ENCODE measurements around the gene NFIC. TPM values are rescaled to one million over a fixed set of nuclear protein-coding genes. Genes with fewer than 3 reads are reported as not detected.
"Not testable (repeated sequence)": the region's sequence is repeated elsewhere in the genome, so short reads cannot be mapped to it uniquely, and the experiment has no call there.

NFIC gene
- 10 to 100 TPM; 52.4 to 57.8 TPM for total RNA-seq
- long read RNA-seq, full-length matches to known transcripts: 3 of 25 reads
- long read RNA-seq, partial matches to known transcripts: 4 of 25 reads
- long read RNA-seq, other reads (novel, unspliced or antisense): 18 of 25 reads

DNA sequence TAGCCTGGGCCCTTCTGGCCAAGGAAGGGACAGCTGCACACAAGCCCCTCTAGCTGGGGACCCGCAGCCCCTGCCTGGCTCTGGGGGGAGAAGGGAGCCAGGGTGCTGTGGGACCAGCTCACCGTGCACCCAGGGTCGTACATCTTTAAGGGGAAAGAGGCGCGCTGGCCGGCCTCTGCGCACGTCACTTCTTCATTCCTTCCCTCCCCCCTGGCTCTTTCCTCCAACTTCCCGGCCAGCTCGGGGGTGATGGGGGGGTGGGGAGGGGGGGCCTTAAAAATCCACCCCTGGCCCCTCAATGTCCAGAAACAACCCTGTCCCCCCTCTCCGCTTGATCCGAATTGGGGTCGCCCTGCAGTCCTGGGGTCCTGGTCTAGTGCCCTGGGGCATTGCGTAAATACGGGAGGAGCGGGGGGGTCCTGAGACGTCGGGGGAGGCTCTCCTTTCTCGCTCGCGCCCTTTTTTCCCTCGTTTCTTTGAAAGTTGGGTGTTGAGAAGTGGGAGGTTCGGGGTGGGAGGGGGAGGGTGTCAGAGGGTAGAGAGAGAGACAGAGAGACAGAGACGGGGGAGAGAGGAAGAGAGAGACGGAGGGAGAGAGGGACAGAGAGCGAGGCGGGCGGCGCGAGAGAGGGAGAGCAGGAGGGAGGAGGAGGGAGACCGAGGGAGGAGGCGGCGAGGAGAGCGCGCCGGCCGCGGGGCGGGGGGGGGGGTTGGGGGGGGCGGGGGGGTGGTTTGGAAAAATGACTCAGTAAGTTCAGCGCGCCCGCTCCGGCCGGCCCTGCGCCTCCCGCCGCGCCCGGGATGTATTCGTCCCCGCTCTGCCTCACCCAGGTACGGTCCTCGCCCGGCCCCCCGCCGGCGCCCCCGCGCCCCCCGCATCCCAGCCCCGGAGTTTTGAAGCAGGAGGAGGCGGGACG is at the start of gene NFIC:
Gene NFIC, plus strand, starts transcription at position 748 of the 917 bp plus-strand sequence. Its CDS starts 54 bp downstream, at position 802.
- DNase-seq: peak; percentile 68 to 81
- peak; percentile 72 for ATAC-seq
- intact Hi-C loops (cut with DNase I, micrococcal nuclease): no loop called here

DNA sequence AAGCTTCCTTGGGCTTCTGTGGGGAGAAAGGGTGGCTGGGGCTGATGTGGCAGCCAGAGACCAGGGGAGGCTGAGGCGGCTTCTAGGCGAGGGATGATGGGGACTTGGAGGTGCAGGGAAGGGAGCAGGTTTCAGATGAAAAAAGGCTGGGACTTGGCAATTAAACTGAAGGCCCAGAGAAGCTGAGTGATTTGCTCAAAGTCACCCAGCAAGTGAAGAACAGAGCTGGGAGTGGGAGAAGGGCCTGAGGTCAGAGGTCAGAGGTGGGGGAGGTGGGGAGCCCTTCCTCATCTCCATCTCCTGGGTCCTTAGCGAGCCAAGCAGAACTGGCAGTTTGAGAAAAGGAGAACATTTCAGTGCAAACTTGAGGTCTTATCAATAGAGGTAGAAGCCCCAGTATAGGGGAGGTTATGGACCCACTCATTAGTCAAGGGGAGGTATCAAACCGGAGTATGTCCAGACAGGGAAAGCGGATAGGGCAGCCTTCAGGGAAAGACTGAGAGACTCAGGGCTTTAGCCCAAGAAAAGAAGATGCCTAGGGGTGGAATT is 49.6 kb upstream of the NFIC start:
- ATAC-seq: no peak
- DNase-seq: no peak
- intact Hi-C loops (cut with DNase I, micrococcal nuclease): no loop called here

DNA sequence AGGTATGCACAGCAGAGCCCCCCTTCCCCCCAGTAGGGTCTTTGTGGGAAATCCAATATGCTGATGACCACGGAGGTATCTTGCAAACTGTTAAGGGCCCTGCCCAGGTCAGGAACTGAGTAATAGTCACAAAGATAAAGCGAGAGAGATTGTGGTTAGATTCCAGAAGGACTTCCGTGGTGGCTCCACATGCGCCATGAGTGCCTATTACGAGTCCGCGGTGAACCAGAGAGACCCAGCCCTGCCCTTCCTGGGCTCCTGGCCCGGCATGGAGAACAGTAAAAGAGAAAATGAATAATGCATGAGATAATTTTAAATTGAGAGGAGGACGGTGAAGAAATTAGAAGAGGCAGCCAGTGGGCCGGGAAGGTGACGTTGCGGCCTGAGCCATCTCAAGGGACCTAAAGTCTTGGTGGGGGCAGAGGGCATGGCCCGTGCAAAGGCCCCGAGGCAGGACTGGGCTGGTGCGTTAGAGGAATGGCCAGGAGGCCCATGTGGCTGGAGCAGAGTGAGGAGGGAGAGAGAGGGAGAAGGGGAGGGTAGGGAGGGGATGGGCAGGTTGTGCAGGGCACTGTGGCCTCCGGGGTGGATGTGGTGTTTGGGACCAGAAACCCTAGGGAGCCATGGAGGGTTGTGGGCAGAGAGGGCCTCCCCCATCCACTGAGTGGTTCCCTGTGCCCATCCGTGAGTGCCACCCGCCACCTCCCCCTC is 46.6 kb upstream of the NFIC start:
- no peak for ATAC-seq

DNA sequence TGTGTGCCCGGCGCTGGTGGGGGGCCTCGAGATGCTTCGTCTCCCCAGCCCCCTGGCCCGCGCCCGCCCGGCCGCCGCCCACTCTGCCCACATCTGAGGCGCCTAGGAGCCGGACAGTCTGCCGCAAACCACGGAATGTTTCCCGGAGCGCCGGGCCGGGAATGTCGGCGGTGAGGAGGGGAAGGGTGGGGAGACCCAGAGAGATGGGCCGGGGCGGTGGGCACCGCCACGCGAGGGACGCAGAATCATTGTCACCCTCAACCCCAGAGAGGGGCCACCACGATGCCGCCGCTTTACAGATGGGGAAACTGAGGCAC is 46.1 kb upstream of the NFIC start:
- intact Hi-C loops (cut with DNase I, micrococcal nuclease): loop anchor here (5.0 to 10.0 kb wide), 3 partner anchors 124 to 157 kb away; no protein-coding TSS in a partner anchor
- no peak for ATAC-seq
- no peak for DNase-seq

More for the DNA sequence above, 46.6 kb upstream of the NFIC start:
- no peak for DNase-seq
- intact Hi-C loops (cut with DNase I, micrococcal nuclease): loop anchor here (5.0 to 10.0 kb wide), 3 partner anchors 125 to 158 kb away; no protein-coding TSS in a partner anchor

DNA sequence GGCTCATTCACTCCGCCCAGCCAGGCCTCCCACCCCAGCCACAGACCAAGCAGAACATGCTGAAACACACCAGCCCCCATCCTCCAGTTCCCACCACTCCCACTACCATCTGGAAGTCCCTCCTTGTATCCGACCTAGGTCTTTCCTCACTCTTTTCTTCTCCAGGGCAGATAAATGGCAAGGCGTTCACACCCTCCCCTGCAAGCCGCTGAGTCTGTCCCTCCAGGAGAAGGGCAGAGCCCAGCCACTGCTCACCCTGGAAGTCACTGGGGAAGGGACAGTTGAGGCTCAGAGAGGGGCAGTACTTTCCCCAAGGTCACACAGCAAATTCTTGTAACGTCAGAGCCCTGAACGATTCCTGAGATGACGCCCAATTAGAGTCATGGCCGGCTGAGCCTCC is 45.5 kb upstream of the NFIC start:
- DNase-seq: no peak
- intact Hi-C loops (cut with DNase I, micrococcal nuclease): loop anchor here (5.0 to 10.0 kb wide), 3 partner anchors 124 to 156 kb away; no protein-coding TSS in a partner anchor
- no peak for ATAC-seq

DNA sequence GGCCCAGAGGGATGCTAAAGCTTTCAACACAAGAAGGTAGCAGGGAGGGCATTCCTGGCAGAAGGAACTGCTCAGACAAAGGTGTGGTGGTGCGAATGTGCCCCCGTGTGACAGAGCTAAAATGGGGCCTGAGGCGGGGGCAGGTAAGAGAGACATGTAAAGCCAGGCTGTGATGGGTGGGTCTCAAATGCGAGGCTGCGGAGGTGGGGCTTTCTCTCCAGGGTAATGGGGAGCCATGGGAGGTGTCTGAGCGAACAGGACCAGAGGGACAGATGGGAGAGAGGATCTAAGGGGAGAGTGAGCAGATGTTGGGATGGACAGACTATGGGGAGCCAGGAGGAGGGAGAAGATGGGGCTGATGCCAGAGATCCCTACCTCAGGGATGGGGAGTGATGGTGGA is 44.7 kb upstream of the NFIC start:
- ATAC-seq: no peak
- intact Hi-C loops (cut with DNase I, micrococcal nuclease): loop anchor here (5.0 to 10.0 kb wide), 3 partner anchors 123 to 156 kb away; no protein-coding TSS in a partner anchor

DNA sequence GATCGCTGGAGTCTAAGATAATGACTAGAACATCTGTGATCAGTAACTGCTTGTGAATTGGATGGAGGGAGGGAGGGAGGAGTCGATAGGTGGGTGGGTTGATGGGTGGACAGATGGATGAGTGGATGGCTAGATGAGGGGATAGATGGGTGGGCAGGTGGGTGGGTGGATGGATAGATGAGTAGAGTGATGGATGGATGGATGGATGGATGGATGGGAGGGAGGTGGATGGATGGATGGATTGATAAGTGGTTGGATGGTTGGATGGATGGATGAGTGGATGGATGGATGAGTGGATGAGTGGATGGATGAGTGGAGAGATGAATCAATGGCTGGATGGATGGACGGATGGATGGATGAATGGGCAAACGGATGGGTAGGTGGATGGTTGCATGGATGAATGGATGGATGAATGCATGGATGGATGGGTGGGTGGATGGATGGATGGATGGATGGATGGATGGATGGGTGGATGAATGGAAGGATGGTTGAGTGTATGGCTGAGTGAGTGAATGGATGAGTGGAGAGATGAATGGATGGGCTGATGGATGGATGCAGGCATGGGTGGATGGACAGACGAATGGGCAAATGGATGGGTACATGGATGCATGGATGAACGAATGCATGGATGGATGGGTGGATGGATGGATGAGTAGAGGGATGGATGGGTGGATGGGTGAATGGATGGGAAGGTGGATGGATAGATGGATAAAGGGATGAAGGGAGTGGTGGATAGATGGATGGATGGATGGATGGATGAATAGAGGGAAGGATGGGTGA is 44.0 kb upstream of the NFIC start:
- intact Hi-C loops (cut with DNase I, micrococcal nuclease): loop anchor here (5.0 to 10.0 kb wide), 3 partner anchors 122 to 155 kb away; no protein-coding TSS in a partner anchor
- ATAC-seq (no peak), DNase-seq (no peak)

More for the DNA sequence above, 44.7 kb upstream of the NFIC start:
- no peak for DNase-seq

DNA sequence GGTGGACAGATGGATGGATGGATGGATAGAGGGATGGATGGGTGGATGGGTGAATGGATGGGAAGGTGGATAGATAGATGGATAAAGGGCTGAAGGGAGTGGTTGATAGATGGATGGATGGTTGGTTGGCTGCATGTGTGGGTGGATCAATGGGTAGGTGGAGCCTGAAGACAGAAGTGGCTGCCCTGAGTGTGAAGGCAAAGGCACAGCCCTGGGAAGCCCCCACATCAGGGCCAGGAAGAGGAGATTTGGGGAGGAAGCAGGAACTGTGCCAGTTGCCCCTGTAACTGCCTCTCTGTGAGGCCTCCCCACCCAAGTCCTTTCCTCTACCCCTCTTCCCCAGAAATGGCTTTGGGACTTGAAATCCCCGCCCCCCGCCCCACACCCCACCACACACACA is 43.4 kb upstream of the NFIC start:
- DNase-seq (no peak), ATAC-seq (no peak)
- intact Hi-C loops (cut with DNase I, micrococcal nuclease): loop anchor here (5.0 to 10.0 kb wide), 3 partner anchors 122 to 154 kb away; no protein-coding TSS in a partner anchor

DNA sequence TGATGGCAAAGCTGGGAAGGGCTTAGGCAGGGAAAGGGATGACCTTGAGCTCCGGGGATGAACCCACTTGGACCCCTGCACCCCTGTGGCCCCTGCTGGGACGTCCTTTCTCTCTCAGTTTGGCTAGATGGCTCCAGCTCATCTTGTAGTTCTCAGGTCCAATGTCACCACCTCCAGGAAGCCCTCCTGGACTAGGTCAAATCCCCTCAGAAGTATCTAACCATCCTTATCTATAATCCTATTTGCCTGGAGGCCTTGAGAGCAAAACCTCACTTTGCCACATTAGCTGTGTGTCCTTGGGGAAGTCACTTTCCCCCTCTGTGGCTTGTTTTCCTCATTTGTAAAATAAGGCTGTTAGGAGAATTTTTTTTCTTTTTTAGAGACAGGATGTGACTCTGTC is 42.7 kb upstream of the NFIC start:
- ATAC-seq (no peak), DNase-seq (no peak)
- intact Hi-C loops (cut with DNase I, micrococcal nuclease): loop anchor here (5.0 to 10.0 kb wide), 3 partner anchors 121 to 154 kb away; no protein-coding TSS in a partner anchor

DNA sequence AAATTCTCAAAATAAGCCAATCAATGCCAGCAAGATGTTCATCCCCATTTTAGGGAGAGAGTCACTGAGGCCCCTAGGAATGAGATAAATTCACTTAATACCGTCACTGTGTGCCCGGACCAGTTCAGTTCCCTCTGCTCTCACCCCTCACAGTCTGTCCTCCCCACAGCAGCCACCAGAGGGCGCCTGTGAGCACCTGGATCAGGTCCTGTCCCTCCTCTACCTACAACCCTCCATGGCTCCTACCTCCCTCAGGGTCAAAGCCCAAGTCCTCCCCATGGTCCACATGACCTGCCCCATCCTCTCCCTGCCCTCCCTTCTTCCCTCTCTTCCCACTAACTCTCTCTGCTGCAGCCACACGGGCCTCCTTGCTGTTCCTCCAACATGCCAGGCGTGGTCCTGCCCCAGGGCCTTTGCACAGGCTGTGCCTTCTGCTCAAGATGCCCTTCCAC is 42.0 kb upstream of the NFIC start:
- peak; percentile 59 for ATAC-seq
- intact Hi-C loops (cut with DNase I, micrococcal nuclease): loop anchor here (5.0 to 10.0 kb wide), 3 partner anchors 120 to 153 kb away; no protein-coding TSS in a partner anchor
- DNase-seq: peak in 1 of 2 donors; percentile 73

DNA sequence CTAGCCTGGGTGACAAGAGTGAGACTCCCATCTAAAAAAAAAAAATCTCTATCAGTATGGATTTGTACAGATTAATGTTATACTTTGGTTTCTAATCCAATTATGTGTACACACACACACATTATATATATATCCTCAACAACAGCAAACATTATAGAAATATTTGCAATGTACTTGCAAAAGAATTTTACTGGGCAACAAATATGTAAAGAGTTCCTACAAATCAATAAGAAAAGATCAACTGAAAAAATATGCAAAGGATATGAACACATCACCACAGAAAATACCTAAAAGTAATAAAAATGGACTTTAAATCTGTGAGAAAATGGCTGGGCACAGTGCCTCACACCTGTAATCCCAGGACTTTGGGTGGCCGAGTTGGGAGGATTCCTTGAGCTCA is 40.9 kb upstream of the NFIC start:
- no peak for ATAC-seq
- intact Hi-C loops (cut with DNase I, micrococcal nuclease): loop anchor here (5.0 to 10.0 kb wide), 3 partner anchors 102 to 149 kb away; no protein-coding TSS in a partner anchor
- DNase-seq: no peak

DNA sequence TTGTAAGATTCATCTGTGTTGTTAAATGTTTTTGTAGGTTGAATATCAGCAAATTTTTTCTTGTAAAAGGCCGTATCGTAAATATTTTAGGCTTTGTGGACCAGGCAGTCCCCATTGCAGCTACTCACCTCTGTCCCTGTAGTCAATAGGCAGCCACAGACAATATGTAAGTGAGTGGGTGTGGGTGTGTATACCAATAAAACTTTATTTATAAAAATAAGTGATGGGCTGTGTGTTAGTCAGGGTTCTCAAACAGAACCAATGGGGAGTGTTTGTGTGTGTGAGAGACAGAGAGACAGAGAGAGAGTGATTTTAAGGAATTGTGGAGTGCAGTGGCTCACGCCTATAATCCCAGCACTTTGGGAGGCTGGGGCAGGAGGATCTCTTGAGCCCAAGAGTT is 37.6 kb upstream of the NFIC start:
- intact Hi-C loops (cut with DNase I, micrococcal nuclease): loop anchor here (5.0 to 10.0 kb wide), 3 partner anchors 99 to 146 kb away; no protein-coding TSS in a partner anchor
- ATAC-seq (no peak), DNase-seq (no peak)

DNA sequence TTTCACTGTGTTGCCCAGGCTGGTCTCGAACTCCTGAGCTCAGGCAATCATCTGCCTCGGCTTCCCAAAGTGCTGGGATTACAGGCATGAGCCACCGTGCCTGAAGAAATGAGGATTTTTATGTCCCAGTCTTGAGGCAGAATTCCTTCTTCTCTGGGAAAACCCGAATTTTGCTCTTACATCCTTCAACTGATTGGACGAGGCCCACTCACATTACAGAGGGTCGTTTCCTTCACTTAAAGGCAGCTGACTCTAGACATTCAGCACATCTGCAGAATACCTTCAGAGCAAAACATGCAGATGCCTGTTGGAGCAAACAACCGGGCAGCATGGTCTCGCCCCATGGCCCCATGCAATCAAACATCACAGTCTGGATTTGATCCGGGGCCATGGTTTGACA is 36.3 kb upstream of the NFIC start:
- no peak for DNase-seq
- ATAC-seq: no peak
- intact Hi-C loops (cut with DNase I, micrococcal nuclease): no loop called here

DNA sequence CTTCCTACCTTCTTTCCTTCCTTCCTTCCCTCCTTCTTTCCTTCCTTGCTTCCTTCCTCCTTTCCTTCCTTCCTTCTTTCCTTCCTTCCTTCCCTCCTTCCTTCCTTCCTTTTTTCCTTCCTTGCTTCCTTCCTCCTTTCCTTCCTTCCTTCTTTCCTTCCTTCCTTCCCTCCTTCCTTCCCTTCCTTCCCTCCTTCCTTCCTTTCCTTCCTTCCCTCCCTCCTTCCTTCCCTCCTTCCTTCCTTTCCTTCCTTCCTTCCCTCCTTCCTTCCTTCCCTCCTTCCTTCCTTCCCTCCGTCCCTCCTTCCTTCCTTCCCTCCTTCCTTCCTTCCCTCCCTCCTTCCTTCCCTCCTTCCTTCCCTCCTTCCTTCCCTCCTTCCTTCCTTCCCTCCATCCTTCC is 34.2 kb upstream of the NFIC start:
- ATAC-seq; DNase-seq; intact Hi-C loops (cut with DNase I, micrococcal nuclease): not testable (repeated sequence)

DNA sequence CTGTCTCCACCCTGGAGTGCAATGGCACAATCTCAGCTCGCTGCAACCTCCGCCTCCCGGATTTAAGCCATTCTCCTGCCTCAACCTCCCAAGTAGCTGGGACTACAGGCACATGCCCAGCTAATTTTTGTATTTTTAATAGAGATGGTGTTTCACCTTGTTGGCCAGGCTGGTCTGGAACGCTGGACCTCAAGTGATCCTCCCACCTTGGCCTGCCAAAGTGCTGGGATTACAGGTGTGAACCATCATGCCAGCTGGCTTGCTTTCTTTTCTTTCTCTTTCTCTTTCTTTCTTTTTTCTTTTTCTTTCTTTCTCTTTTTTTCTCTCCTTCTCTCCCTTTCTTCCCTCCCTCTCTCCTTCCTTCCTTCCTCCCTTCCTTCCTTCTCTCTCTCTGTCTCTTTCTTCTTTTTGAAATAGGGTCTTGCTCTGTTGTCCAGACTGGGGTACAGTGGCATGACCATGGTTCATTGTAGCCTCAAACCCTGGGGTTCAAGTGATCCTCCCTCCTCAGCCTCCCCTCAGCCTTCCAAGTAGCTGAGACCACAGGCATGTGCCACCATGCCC is 33.3 kb upstream of the NFIC start:
- intact Hi-C loops (cut with DNase I, micrococcal nuclease): no loop called here
- no peak for ATAC-seq
- DNase-seq: no peak

DNA sequence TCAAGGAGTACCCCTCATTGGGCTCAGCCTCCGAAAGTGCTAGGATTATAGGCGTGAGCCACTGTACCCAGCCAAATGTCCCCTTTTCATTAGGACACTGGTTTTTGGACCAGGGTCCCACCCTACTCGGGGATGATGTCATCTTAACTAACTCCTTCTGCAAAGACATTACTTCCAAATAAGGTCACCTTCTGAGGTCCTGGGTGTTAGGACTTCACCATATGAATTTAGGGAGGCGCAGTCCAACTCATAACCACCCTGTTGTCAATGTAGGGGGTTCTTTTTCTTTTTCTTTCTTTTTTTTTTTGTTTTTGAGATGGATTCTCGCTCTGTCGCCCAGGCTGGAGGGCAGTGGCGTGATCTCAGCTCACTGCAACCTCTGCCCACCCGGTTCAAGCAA is 32.7 kb upstream of the NFIC start:
- intact Hi-C loops (cut with DNase I, micrococcal nuclease): no loop called here
- DNase-seq (no peak), ATAC-seq (no peak)

DNA sequence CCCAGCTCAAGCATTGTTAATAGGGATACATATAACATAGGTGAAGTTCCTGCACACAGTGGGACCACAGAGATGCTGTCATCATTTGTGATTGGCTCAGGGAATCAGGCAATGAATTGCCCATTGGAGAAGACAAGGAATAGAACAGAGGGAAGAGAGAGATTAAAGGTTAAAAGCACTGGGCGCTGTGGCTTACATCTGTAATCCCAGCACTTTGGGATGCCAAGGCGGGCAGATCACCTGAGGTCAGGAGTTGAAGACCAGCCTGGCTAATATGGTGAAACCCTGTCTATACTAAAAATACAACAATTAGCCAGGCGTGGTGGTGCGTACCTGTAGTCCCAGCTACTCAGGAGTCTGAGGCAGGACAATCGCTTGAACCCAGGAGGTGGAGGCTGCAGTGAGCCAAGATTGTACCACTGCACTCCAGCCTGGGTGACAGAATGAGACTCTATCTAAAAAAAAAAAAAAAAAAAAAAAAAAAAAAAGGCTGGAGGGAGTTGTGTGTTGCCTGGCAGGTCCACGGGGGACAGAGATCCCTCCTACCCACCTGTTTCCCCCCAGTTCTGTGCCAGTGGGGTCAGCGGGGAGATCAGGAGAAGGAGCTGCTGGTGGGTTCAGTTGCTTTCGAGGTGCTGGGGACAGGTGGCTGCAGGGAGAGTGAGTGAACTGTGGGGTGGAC is 31.5 kb upstream of the NFIC start:
- intact Hi-C loops (cut with DNase I, micrococcal nuclease); DNase-seq; ATAC-seq: not testable (repeated sequence)
